ENCODE measurements around the gene TMA7B.

TMA7B gene

DNA sequence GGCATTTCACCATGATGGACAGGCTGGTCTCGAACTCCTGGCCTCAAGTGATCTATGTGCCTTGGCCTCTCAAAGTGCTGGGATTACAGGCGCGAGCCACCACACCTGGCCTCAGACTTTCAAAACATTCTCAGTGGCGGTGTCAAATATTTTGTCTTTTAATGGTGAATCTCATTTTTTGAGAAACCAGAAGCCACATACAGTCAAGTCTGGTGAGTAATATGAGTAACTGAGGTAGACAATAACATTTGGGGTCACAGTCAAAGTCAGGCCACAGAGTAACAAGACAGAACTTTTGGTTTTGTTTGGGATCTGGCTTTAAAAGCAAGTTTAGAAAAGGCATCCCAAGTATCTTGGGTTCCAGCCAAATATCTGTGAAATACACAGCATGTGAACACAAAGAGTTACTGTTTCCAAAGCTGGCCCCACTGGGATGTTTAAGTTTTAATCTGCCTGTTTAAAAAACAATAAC lies 5.6 kb upstream of the TMA7B start:
- no peak for DNase-seq

DNA sequence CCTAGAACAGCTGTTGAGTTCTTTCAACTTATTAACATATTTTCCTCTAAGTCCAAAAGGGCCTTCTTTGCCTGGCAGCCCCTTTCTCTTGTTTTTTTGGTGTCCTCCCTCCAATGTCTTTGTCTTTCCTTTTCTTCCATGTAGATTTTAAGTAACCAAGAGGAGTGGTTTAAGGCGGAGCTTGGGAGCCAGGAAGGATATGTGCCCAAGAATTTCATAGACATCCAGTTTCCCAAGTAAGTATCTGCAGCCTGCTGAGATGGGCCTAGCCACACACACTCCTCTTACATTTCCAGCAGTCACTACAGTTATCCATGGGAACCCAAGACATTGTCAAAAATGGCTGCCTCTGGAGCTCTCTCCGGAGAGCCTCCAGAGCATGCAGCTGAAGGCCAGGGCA lies 4.5 kb upstream of the TMA7B start:
- no peak for DNase-seq

DNA sequence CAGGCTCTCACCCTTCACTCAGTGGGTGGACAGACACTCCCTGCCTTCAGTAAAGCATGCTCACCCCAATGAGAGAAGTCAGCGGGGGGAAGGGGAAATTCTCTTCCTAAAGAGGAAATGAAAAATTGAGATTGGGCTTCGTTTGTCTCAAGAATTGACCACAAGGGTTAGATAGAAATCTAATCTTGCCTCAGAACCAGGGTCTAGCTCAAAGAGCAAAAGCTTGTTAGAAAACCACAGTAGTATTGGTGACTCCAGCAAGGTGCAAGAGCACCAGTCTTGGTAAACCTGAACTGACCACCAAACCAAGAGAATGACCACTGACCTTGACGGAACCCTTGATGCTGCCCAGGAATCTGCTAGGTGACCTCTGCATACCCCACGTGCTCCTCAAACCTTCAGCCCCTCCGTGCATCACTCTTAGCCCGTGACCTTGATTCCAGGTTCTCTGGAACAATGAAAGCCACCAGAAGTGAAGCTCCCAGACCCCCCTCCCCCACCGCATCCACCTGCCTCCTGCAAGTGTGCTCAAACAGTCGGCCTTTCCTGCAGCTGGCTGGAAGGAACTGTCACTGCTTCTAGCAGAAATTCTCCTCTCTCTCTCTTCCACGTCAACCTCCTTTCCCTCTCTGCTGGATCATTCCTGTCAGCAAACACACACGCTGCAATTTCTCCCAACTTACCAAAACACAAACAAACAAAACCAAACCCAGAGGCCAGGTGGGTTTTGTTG lies 3.1 kb upstream of the TMA7B start:
- no peak for DNase-seq

DNA sequence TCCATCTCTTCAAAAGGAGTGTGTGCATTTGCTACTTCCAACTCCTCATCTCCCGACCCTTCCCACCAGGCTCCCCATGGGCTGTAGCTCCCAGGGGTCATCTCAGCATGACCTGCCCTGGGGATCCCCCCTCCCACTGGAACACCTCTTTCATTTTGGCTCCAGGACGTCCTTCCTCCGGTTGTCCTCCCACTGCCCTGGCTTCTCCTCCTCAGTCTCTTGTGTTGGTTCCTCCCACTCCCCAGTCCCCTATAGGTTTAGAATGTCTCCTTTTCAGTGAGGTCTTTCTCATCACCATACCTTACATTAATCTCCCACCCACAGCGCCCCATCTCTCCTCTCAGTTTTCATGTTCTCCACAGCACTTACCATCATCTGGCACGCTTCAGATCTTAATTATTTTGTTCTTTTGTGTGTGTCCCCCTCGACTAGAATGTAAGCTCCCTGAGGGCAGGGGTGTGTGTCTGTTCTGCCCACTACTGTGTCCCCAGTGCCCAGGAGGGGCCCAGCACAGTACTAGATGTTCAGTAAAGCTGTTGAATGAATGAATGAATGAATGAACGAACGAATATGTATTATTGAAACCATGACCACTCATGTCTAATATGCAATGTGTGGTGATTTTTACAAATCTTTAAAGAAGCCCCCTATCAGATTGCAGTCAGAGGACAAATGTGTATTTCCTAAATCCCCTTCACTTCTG lies 2.0 kb upstream of the TMA7B start:
- DNase-seq: no peak

DNA sequence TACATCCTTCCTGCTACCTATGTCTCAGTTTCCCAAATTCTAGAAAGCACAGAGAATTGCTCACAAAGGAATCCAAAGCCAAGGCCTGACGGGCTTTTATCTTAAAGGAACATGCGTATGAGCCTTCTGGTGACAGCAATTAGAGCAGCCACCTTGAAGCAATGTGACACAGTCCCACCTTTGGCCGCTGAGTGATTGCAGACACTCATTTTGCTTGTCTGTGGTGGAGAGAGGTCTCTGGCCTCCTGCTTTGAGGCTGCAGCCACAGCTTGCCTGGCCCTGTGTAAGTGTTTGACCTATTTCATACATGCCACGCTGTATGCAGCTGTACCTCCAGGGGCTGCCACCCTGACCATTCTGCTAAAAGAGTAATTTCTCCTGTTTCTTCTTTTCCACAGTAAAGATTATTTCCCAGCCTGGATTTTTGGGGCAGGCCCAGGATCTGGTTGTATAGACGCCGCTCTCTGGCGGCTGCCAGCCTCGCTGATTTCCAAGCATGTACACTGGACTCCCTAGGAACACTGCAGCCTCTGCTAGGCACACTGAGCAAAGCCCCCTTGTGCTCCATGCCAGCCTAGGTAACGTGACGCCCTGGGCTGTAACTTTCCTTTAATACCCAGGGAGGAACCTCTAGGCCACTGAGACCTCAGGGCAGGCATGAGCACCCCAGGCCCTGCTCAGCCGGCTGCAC lies 1.1 kb upstream of the TMA7B start:
- no peak for DNase-seq

DNA sequence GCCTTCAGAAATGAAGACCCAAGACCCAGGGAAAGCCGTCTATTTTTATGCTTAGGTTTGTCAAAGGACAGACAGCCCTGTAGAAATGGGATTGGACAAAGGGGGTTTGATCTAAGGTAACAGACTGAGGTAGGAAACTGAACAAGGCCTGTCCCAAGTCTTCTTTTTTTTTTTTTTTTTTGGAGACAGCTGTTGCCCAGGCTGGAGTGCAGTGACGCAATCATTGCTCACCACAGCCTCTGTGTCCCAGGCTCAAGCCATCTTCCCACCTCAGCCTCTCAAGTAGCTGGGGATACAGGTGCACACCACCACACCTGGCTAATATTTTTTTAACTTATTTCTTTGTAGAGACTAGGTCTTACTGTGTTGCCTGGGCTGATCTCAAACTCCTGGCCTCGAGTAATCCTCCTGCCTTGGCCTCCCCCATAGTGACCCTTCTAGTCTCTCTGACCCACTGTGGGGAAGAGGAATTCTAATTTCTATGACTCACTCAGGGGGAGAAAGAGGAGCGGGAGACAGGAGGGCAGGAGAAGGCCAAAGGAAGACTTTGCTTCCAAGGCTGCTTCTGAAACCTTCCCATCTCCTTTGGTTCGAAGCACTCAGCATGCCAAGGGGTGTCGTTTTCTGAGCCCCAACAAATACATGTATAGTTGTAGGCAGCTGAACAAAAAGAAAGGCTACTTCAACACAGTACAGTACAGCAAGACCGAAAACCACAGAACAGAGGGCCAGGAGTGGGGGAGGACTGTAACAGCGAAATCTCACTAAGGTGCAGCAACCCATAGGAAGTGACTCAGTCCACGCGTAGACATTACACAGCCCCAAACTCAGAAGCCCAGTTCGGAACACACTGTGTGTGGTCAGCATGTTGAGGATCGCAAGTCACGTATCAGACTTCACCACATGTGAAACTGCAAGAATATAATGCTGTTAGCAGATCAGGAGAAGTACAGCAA lies 872 bp downstream of the TMA7B start:
- DNase-seq: no peak

DNA sequence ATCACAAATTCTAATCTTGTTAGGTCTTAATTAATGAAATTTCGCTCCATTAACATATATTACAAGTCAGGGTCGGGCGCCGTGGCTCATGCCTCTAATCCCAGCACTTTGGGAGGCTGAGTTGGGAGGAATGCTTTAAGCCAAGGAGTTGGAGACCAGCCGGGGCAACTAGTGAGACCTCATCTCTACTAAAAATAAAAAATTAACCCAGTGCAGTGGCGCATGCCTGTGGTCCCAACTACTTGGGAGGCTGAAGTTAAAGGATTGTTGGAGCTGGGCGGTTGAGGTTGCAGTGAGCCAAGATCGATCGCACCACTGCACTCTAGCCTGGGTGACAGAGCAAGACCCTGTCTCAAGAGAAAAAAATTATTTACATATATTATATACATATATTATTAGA lies 1.9 kb downstream of the TMA7B start:
- DNase-seq: no peak

DNA sequence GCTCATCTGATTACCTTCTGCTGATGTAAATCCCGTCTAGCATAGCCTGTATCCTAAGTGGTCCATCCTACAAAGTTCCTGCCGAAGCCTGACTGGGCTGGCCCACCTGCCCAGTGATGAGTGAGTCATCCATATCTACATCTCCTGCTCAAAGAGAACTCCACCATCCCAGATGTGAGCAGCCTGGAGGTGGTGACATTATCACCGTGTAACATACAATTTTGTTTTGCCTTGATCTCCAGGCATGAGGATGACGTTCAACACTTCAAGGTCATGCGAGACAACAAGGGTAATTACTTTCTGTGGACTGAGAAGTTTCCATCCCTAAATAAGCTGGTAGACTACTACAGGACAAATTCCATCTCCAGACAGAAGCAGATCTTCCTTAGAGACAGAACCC lies 5.6 kb downstream of the TMA7B start:
- no peak for DNase-seq

DNA sequence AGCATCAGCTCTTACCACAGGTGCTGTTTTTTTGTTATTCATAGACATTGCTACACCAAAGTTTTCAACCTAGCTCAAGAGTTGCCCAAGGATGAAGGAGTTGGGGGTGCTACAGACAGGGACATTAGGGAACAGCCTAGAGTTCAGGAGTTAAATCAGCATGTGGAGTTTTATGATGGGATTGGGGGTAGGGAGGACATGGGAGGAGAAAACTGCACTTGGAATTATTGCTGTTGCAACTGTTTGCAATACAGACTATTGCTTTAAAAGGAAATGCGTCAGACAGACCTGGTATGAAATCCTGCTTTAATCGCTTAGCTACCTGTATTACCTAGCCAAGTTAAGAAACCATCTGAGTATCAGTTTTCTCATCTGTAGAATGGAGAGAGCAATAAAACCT lies 6.3 kb downstream of the TMA7B start:
- no peak for DNase-seq

DNA sequence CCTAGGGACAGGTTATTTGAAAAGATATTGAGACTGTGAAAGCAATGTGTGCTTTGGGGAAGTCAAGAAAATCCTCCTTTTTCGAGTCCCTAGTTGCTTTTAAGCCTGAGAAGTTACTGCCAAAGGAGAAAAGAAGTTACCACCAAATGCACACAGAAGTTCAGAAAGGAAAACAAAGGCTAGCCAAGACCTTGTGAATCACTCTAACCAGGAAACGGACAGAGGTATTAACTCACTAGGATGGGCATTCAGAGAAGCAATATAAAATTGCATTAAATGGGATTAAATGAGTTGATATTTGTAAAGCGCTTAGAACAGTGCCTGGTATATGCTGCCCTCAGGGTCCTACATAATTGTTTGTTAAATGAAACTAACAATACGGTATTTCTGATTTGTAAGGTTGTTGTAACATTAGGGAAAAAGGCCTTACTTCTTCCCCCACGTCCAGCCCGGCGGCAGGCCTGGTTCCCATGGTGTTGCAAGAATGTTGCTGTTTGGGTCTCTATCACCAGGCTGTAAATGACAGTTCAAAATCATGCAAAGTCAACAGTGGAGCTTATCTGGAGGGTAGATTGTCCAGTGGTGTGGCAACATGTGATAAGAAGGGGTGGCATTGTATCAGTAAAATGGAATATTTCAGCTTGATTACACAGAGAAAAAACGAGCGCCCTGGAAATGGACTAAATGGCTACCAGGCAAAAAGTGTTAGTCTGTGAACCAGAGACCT lies 7.1 kb downstream of the TMA7B start:
- DNase-seq: no peak

DNA sequence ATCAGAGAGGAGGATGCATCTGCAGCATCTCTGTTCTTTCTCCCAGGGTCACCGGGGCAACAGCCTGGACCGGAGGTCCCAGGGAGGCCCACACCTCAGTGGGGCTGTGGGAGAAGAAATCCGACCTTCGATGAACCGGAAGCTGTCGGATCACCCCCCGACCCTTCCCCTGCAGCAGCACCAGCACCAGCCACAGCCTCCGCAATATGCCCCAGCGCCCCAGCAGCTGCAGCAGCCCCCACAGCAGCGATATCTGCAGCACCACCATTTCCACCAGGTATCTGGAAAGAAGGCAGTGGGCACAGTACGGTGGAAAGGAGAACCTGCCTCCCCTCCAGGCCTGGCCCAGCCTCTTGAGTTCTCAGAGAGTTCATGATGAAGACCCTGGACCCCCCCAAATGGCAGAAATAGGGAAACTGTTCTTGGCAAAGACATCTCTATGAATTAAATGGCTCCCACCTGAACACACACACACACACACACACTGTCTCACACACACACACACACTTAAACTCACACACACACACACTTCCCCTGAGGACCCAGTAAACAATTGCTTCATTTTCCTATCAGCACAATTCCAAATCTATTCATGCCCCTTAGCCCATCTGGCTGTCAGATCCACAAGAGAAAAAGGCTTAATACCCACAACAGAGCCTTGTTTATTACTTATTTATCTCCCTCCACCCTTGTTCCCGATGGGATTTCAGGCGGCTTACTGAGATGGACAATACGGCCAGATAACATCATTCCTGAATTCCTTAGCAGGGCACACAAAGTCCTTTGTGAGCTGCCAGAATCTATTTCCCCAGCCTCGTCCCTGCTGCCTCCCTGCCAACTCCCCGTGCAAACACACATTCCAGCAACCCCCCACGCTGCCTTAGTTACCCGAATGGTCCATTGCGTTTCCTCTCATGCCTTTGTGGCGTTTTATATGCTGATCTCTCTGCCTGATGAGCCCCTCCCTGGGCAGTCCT lies 8.1 kb downstream of the TMA7B start:
- DNase-seq: no peak

DNA sequence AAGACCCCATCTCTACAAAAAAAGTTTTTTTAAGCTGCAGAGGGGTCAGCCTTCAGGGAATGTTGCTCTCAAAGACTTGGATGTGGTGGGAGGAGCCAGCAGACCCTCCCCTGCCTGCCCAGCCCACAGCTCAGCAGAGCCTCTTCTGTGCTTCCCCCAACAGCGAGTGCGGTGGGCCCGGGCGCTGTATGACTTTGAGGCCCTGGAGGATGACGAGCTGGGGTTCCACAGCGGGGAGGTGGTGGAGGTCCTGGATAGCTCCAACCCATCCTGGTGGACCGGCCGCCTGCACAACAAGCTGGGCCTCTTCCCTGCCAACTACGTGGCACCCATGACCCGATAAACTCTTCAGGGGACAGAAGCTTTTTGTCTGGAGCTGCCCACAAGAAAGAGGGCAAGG lies 10.5 kb downstream of the TMA7B start:
- DNase-seq: no peak

DNA sequence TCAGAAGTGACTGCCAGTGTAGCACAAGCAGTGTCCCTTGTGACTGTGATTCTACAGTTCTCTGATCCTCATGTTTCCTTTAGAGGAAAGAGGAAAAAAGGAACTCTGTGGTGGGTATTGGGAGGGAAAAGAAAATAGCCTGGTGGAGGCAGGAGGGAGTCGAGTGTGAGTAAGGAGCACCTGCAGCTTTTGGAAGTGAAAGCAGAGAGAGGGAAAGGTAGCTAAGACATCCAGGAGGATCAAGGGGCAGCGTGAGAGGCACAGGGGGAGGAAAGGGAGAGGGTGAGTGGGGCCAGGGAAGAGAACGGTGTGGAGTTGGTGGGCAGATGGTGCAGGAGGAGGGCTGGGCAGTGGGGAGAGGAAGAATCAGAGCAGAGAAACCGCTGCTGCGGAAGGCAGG lies 12.4 kb downstream of the TMA7B start:
- DNase-seq: no peak

DNA sequence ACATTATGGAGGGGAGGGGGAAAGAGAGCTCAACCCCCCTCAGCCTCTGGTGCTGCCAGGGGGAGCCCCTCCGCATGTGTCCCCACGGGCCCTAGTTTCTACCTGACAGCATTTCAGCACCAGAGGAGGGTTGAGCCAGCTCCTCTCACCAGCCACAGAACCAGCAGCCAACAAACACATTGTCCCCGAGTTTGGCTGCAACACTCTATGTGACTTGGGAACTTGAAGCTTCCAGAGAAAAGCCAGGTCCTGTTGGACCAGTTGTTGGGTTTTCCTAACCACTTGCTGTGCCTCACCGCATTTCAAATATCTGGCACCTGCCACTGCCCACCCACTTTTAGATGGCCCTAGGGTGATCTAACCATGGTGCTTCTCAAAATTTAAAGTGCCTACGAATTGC lies 13.5 kb downstream of the TMA7B start:
- no peak for DNase-seq

DNA sequence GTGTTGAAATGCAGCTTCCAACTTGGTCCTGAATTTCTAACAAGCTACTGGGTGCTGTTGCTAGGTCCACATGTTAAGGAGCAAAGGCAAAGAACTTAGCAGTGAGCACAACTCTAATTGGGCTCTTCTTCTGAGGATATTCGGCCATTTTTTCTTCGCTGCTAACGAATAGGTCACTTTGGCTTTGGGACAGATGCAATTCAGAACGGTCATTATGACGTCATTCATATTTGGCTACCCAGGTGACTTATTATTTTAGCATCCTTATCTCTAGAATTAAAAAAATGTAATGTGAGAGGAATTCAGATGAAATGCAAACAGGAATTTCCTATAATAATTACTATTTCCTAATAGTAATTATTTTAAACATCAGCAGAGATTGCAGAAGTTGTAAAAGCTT lies 13.9 kb downstream of the TMA7B start:
- DNase-seq: no peak

DNA sequence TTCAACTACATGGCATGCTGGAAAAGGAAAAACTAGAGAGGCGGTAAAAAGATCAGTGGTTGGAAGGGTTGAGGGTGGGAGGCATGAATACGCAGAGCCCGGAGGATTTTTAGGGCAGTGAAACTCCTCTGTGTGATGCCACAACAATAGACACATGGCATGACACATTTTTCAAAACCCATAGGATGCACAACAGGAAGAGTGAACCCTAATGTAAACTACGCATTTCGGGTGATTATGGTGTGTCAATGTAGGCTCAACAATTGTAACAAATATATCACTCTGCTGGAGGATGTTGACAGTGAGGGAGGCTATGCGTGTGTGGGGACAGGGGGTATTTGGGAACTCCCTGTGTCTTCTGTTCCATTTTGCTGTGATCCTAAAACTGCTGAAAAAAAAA lies 18.9 kb downstream of the TMA7B start:
- DNase-seq: no peak

DNA sequence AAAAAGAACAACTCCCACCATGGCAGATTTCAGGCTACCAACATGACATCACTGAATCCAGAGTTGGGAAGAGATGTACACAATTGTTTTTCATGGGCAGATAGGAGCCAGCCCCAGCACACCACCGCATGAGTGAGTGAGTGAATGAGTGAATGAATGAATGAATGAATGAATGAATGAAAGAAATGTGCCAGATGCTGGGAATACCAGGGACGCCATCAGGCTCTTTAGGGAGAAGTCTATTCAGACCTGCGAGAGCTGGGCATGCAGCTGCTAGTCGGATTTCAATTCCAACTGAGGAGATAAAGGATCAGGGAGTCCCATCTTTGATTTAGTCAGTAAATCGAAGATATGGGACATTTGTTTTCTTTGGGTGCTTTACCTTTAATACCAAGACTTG lies 19.3 kb downstream of the TMA7B start:
- no peak for DNase-seq

DNA sequence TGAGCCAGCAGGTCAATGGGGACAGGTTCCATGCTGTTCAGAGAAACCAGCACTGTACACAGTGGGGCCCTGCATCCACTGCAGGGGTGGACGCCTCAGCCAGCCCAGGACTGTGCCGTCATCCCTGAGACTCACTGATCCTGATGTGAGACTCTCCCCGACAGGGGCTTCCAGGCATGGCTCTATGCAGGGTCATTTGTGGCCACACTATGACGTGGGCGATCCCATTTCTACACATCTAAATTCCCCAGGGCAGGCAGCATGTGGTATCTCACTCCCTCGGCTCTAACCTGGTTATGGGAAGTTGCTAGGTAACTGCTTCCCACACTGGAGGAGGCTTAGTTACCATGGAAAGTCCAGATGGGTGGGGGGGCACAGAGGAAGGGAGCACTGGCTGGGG lies 20.4 kb downstream of the TMA7B start:
- no peak for DNase-seq

DNA sequence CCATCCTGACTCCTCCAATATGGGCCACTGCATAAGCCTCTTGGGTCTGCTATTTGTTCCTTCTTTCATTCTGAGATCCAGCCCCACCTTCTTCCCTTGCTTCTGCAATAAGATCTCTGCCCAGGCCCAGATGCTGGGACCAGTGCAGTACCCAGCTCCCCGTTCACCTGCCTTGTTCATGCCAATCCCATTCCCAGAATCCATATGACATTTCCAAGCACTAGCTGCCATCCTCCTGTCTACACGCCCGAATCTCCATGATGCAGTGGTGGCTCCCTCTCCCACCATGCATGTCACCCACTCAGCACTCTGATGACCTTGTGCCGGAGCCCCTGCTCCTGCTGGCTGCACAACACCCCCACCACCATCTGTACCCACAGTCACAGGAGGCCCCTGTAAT lies 23.1 kb downstream of the TMA7B start:
- DNase-seq: no peak

DNA sequence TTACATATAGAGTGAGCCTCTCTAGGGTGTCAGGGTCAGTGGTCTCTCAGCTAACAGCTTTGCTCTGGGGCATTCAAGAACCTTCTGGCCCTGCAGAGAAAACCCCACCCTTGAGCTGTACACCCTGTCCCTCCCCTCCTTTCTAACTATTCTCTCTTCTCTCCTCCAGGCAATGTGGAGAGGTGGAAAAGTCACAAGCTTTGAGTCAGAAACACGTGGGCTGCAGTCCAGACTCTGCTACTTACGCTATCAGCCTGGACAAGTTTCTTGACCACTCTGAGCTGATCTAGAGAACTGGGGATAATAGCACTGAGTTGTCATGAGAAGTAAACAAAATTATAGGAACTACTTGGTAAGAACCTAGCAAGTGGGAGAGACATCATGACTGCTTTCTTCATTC lies 23.8 kb downstream of the TMA7B start:
- no peak for DNase-seq

DNA sequence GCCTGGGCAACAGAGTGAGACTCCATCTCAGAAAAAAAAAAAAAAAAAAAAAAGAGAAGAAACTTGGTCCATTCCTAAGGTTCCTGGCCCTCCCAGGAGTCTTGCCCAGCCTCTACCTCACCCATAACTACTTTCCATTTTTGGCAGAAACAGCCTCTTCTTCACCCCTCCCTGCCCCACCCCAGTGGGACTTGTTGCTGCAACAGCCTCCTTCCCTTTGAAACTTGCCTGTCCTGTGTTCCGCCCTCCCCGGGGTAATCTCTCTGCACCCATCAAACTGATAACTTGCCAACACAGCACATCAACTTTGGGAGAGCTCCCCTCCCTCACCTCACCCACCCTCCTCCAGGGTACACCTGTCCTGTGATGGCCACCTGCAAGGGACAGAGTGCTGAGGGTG lies 24.5 kb downstream of the TMA7B start:
- DNase-seq: no peak
